KBM-7 (cell line): ENCODE data around the gene FOXM1.
"Not testable (repeated sequence)": the region's sequence is repeated elsewhere in the genome, so short reads cannot be mapped to it uniquely, and the experiment has no call there.

Source experiments
- DNase-seq: peaks from one replicate; pipeline ENCODE4 v3.0.0-alpha.2; 2015
- in situ Hi-C: fragments of 300-500 bp; cut with MboI; formaldehyde crosslinking; loops from 2 replicates; pipeline ENCODE4 v1.14.3; 2020; ENCODE audit warnings: low sequenced_read_pairs, low pct_unique_long_range_greater_than_20kb, mixed read lengths

FOXM1 gene

GRCh38 chr12:2890001-2890387 lies 13.0 kb upstream of the FOXM1 start:
- in situ Hi-C loops = no loop called here

GRCh38 chr12:2886768-2887450 lies 9.9 kb upstream of the FOXM1 start:
- in situ Hi-C loops = no loop called here

More at GRCh38 chr12:2890001-2890387, 13.0 kb upstream of the FOXM1 start:
- DNase-seq = no peak

DNA sequence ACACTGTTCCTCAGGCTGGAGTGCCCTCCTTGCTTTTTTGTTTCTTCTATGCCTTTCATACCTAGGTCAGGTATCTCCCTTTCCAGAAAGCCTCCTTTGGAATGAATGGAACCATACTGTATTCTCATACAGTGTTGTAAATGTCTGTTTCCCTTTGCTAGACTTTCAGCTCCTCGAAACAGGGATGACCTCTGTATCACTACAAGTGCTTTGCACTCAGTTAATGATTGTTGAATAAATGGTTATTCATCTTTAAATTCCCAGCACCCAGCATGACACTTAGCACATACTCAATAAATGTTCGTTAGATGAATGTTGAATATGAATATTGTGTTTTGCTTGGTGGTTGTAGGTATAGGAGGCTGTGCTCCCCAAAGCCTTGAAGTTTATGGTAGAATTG lies 7.8 kb upstream of the FOXM1 start:
- no peak for DNase-seq
- in situ Hi-C loops = no loop called here

More at GRCh38 chr12:2886768-2887450, 9.9 kb upstream of the FOXM1 start:
- no peak for DNase-seq

DNA sequence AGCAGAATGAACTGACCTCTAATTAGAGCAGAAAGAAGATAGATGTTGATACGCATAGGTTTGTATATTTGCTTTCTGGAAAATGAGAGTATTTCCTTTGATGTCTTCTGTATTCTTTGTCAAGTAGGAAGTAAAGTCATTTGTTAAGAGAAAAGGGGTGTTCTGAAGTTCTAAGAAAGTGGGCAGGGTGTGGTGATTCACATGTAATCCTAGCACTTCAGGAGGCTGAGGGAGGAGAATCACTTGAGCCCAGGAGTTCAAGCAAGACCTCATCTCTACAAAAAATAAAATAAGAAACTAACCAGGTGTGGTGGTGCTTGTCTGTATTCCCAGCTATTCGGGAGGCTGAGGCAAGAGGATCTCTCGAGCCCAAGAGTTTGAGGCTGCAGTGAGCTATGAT lies 2.9 kb upstream of the FOXM1 start:
- in situ Hi-C loops = no loop called here

GRCh38 chr12:2877953-2878732 lies 1.2 kb upstream of the FOXM1 start:
- in situ Hi-C loops = no loop called here
- peak; percentile 84 for DNase-seq

More for the DNA sequence above, 2.9 kb upstream of the FOXM1 start:
- no peak for DNase-seq

DNA sequence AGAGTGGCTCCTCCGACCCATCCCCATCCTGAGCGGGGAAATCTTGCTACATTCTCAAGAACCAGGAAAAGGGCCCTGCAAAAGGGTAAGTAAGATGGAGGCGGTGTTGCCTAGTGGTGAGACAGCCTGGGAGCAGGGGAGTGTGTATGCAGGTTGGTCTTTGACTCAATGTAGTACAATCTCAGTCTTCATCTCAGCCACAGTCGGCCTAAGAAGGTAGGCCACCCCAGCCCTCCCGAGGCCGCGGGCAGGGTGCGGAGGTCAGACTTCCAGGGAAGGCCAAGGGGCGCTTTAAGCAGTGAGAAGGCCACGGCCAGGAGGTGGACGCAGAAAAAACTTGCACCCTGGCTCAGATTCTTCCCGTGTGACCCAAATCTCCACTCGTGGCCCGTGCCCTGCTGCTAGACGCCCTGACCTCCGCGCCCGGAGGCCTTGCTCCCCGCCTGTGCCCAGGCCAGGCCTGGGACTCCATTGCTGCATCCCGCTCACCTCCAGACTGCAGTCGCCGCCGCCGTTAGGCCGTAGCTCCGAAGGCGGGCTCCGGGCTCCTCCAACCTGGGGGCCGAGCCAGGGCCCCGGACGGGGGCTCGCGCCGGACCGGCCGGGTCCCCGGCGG lies 435 bp downstream of the FOXM1 start:
- in situ Hi-C loops = no loop called here
- DNase-seq = peak; percentile 58

DNA sequence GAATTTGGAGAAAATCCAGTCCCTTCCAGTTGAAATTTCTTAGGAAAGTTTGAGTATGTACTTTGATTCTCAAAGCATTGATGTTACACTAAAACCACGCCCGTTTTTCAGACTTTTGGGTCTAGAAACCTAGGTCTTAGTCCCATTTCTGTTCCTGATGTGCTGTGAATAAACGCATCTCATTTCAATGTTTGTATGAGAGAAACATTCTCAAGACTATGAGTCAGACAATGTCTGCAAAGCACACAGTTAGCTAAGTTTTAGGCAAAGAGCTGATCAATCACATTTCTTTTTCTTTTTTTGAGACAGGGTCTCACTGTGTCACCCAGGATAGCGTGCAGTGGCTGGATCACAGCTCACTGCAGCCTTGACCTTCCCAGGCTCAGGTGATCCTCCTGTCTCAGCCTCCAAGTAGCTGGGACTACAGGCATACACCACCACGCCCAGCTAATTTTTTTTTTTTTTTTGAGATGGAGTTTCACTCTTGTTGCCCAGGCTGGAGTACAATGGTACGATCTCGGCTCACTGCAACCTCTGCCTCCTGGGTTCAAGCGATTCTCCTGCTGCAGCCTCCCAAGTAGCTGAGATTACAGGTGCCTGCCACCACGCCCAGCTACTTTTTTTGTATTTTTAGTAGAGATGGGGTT lies 7.9 kb downstream of the FOXM1 start:
- in situ Hi-C loops, DNase-seq: not testable (repeated sequence)

DNA sequence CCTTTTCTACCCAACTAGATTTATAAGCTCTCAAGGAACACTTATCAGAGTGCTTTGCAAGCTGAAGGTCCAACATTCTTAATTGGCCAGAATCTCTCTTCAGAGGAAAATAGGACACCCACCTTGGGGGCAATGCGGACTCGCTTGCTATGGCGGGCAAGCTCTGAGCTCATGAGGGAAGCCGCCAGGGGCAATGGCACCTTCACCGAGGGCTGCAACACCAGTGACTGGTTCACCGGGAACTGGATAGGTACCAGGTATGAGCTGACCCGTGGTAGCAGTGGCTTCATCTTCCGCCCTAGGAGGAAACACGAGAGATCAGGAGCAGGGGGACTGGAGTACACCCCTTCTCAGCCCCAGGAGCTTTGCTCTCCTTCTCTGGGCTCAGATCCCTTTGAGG lies 12.8 kb downstream of the FOXM1 start:
- in situ Hi-C loops = no loop called here
- no peak for DNase-seq

DNA sequence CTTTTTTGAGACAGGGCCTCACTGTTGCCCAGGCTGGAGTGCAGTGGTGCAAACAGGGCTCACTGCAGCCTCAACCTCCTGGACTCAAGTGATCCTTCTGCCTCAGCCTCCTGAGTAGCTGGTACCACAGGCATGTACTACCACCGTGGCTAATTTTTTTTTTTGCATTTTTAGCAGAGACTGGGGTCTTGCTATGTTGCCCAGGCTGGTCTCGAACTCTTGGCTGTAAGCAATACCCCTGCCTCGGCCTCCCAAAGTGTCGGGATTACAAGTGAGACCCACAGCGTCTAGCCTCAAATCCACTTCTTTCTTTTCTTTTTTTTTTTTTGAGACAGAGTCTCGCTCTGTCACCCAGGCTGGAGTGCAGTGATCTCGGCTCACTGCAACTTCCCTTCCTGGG lies 13.6 kb downstream of the FOXM1 start:
- DNase-seq, in situ Hi-C loops: not testable (repeated sequence)

- DNase-seq = no peak
- in situ Hi-C loops = no loop called here
Measured at GRCh38 chr12:2862876-2863275, 14.1 kb downstream of the FOXM1 start.

- in situ Hi-C loops = no loop called here
- no peak for DNase-seq
Measured at GRCh38 chr12:2860170-2860569, 16.8 kb downstream of the FOXM1 start.

- in situ Hi-C loops = no loop called here
- no peak for DNase-seq
Measured at GRCh38 chr12:2858944-2859421, 18.0 kb downstream of the FOXM1 start.

- DNase-seq = no peak
- in situ Hi-C loops = no loop called here
Measured at GRCh38 chr12:2858334-2858733, 18.6 kb downstream of the FOXM1 start.

- in situ Hi-C loops = no loop called here
- DNase-seq = no peak
Measured at GRCh38 chr12:2857576-2857975, 19.4 kb downstream of the FOXM1 start.

GRCh38 chr12:2857021-2857431 lies 19.9 kb downstream of the FOXM1 start, which contains the start of gene TEX52:
Gene TEX52 (minus strand): TSS chr12:2857039. CDS start chr12:2857026, 13 bp downstream.
- in situ Hi-C loops = no loop called here
- DNase-seq = no peak

DNA sequence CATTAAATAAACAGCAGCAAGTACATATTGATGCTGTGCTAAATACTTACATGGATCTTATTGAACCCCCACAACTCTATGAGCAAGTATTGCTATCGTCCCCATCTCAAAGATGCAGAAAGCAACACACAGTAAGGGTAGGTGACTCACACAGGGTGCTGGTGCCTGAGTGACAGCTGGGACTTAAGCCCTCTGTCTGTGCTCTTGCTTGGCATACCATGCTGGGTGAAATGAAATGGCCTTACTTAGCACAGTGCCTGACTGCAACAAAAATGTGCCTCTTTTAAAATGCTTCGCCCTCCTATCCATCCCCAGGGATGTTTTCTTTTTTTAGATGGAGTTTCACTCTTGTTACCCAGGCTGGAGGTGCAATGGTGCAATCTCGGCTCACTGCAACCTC lies 20.9 kb downstream of the FOXM1 start:
- in situ Hi-C loops = no loop called here

DNA sequence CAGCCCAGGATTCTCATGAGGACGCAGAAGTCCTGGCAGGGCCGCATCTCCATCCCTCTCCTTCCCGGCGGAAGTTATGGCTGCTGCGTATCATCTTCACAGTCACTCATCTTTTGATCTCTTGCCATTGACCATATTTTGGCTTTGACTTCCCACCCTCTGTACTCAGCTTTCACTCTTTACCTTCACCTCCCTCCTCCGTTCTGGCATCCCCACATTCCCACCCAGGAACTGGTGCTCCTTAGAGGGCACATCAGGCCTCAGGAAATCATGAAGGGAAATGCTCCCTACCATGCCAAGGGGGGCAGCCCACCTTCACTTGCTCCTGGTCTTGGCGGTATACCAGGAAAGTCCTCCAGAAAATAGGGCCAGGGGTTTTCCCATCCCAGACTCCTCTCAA lies 21.4 kb downstream of the FOXM1 start:
- no peak for DNase-seq
- in situ Hi-C loops = no loop called here

More for the DNA sequence above, 20.9 kb downstream of the FOXM1 start:
- DNase-seq = no peak

- in situ Hi-C loops = no loop called here
- DNase-seq = no peak
Measured at GRCh38 chr12:2854669-2855453, 22.1 kb downstream of the FOXM1 start.

DNA sequence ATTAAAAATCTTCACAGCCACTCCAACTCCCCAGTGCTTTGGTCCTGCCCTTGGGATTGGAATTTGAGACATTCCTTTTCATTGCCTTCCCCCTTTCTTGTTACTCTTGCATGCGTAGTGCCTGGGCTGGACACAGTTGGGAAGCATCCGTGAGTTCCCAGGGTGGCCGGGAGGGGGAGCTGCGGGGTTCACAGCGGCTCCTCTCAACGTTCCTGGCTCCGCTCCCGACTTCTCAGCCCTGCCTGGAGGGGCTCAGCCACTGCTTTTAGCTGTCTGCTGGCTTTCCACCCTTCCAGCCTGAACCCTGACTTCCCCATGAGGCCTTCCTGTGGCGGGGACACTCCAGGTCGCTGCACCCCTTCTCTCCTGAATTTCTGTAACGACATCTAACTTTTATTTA lies 23.3 kb downstream of the FOXM1 start:
- peak; percentile 79 for DNase-seq
- in situ Hi-C loops = no loop called here
